WTC11 (cell line): Measurements from ENCODE around the gene PAQR4. TPM values are rescaled to one million over a fixed set of nuclear protein-coding genes. Genes with fewer than 3 reads are reported as not detected.
A peak's percentile ranks its signal among the peaks of the same experiment; 100 is the strongest.

Experiments used
- ATAC-seq: fragments of 200-7000 bp; cut with Tn5 transposase; 2 replicates; pipeline ENCODE4 v1.10.0; 2021; ENCODE audit warnings: mild to moderate bottlenecking, moderate library complexity
- CTCF ChIA-PET: fragments of 300-600 bp; sonication (Branson Sonifier 250); formaldehyde crosslinking; loops from one replicate; lab custom pipeline; 2021; ENCODE audit warnings: antibody characterized with exemption; lab: Charles Lee
- POLR2A ChIA-PET: fragments of 350-600 bp; sonication (Branson Sonifier 250); formaldehyde crosslinking; loops from one replicate; lab custom pipeline; 2021; ENCODE audit warnings: antibody characterized with exemption; lab: Charles Lee
- DNase-seq: peaks from one replicate; pipeline ENCODE4 v3.0.0; 2021; ENCODE audit warnings: low spot score
- H3K27ac Mint-ChIP-seq: 2 replicates; pipeline ENCODE4 v1.8.0; 2021; ENCODE audit warnings: mixed read lengths
- H3K27me3 Mint-ChIP-seq: 2 replicates; pipeline ENCODE4 v1.8.0; 2021; ENCODE audit warnings: low read depth, mild to moderate bottlenecking, moderate library complexity, mixed read lengths
- H3K36me3 Mint-ChIP-seq: 2 replicates; pipeline ENCODE4 v1.8.0; 2021; ENCODE audit warnings: mixed read lengths
- H3K4me1 Mint-ChIP-seq: 2 replicates; pipeline ENCODE4 v1.8.0; 2022; ENCODE audit warnings: mixed read lengths
- H3K4me3 Mint-ChIP-seq: 2 replicates; pipeline ENCODE4 v1.8.0; 2021; ENCODE audit warnings: mild to moderate bottlenecking, moderate library complexity, mixed read lengths
- H3K9me3 Mint-ChIP-seq: 2 replicates; pipeline ENCODE4 v1.8.0; 2021; ENCODE audit warnings: mixed read lengths
- AFF4 ChIP-seq: sonication (generic); formaldehyde crosslinking; IDR thresholded peaks from 2 replicates; pipeline ENCODE4 v1.8.1; 2023; ENCODE audit warnings: mild to moderate bottlenecking, missing genetic modification reagents, borderline replicate concordance
- ARID4B ChIP-seq: sonication (generic); formaldehyde crosslinking; IDR thresholded peaks from 2 replicates; pipeline ENCODE4 v1.8.0; 2023; ENCODE audit warnings: missing genetic modification reagents, mild to moderate bottlenecking, borderline replicate concordance
- MAX ChIP-seq: sonication (generic); formaldehyde crosslinking; IDR thresholded peaks from 2 replicates; pipeline ENCODE4 v1.8.0; 2022; ENCODE audit warnings: mild to moderate bottlenecking, missing genetic modification reagents
- MLX ChIP-seq: sonication (generic); formaldehyde crosslinking; IDR thresholded peaks from 2 replicates; pipeline ENCODE4 v1.8.1; 2023; ENCODE audit warnings: mild to moderate bottlenecking, missing genetic modification reagents, moderate library complexity
- SMAD3 ChIP-seq: sonication (generic); formaldehyde crosslinking; IDR thresholded peaks from 2 replicates; pipeline ENCODE4 v1.8.0; 2022; ENCODE audit warnings: missing genetic modification reagents, mild to moderate bottlenecking, borderline replicate concordance
- TCF7 ChIP-seq: sonication (generic); formaldehyde crosslinking; IDR thresholded peaks from 2 replicates; pipeline ENCODE4 v1.8.0; 2022; ENCODE audit warnings: mild to moderate bottlenecking, low read depth, missing genetic modification reagents, moderate library complexity
- USF1 ChIP-seq: sonication (generic); formaldehyde crosslinking; IDR thresholded peaks from 2 replicates; pipeline ENCODE4 v1.8.0; 2022; ENCODE audit warnings: mild to moderate bottlenecking, missing genetic modification reagents
- USF2 ChIP-seq: sonication (generic); formaldehyde crosslinking; IDR thresholded peaks from 2 replicates; pipeline ENCODE4 v1.8.1; 2023; ENCODE audit warnings: mild to moderate bottlenecking, missing genetic modification reagents, moderate library complexity
- ZNF423 ChIP-seq: fragments of 250-450 bp; sonication (Bioruptor Pico); IDR thresholded peaks from 2 replicates; pipeline ENCODE4 v2.1.2; 2022; ENCODE audit warnings: mild to moderate bottlenecking, moderate library complexity
- ZNF532 ChIP-seq: fragments of 250-450 bp; sonication (Bioruptor Pico); IDR thresholded peaks from 2 replicates; pipeline ENCODE4 v1.9.0; 2021; ENCODE audit warnings: mild to moderate bottlenecking, borderline replicate concordance
- total RNA-seq: library from RNA; stranded (reverse); gene quantifications from 3 replicates; pipeline ENCODE4 v1.2.3, GENCODE V29; 2021

Gene PAQR4
- total RNA-seq, 1 experiment from 2014 or later, result 32.4 TPM

- TF ChIP-seq MLX, result no peak
Observed at GRCh38 chr16:3004319-3004718, 35.2 kb downstream of the PAQR4 start (continued).

- peaks cover 47% of the 10 kb centered on the region for H3K4me1 Mint-ChIP-seq
- peak overlapping the region; percentile 82 for H3K4me3 Mint-ChIP-seq
- ATAC-seq, result no peak
- no peaks in the 10 kb centered on the region for H3K9me3 Mint-ChIP-seq
- no peaks in the 10 kb centered on the region for H3K36me3 Mint-ChIP-seq
- TF ChIP-seq AFF4 (CRISPR knock-in tag), result no peak
- peak; percentile 70 for TF ChIP-seq USF1 (CRISPR knock-in tag)
- peak; percentile 63 for TF ChIP-seq USF2 (CRISPR knock-in tag)
- TF ChIP-seq ARID4B (CRISPR knock-in tag), result peak; percentile 56; the same call in 1 of the 2 replicates
- TF ChIP-seq, all 79 proteins: peak for 3
- POLR2A ChIA-PET, result interaction anchor here (0.7 to 13.9 kb wide), 3 partner anchors 15 to 26 kb away, joined by 4 to 502 read pairs (median 5); partner anchors contain the start of genes CLDN6, HCFC1R1, THOC6 and TNFRSF12A
- DNase-seq, result peak; percentile 64
- Mint-ChIP-seq H3K27ac (peak overlapping the region; percentile 93), H3K27me3 (no peaks in the 10 kb centered on the region)
- CTCF ChIA-PET, result interaction anchor here (0.6 to 13.4 kb wide), 9 partner anchors 9 to 99 kb away, joined by 3 to 360 read pairs (median 4); partner anchors contain the start of genes CLDN6, HCFC1R1, KREMEN2 and THOC6
Observed at GRCh38 chr16:3004781-3005284, 35.7 kb downstream of the PAQR4 start.

- CTCF ChIA-PET, result interaction anchor here (0.9 to 13.4 kb wide), 12 partner anchors 14 to 143 kb away, joined by 3 to 360 read pairs (median 4); partner anchors contain the start of genes CLDN6, HCFC1R1, KREMEN2 and PAQR4
- Mint-ChIP-seq H3K27ac (peak overlapping the region; percentile 100), H3K27me3 (no peaks in the 10 kb centered on the region), H3K9me3 (no peaks in the 10 kb centered on the region), H3K4me3 (peak overlapping the region; percentile 74), H3K4me1 (peaks cover 55% of the 10 kb centered on the region), H3K36me3 (no peaks in the 10 kb centered on the region)
- no peak for DNase-seq
- POLR2A ChIA-PET, result interaction anchor here (0.7 to 13.9 kb wide), 12 partner anchors 9 to 92 kb away, joined by 3 to 502 read pairs (median 3); partner anchors contain the start of genes CLDN6, HCFC1R1, KREMEN2 and PKMYT1
- no peak for ATAC-seq
- TF ChIP-seq SMAD3 (no peak), ZNF532 (CRISPR knock-in tag) (no peak), TCF7 (no peak), ZNF423 (CRISPR knock-in tag) (0 out of 2 replicates have a peak, but pooled peaks have one; percentile 39), MAX (CRISPR knock-in tag) (no peak; the same call in 1 of the 2 replicates), MLX (no peak)
Observed at GRCh38 chr16:3007059-3007956, 38.2 kb downstream of the PAQR4 start.
